Pancreas (tissue), 10 donors: ENCODE data around the gene DYNC2H1. TPM values are rescaled to one million over a fixed set of nuclear protein-coding genes. Genes with fewer than 3 reads are reported as not detected.

Experiments
- ATAC-seq, 4 donors: fragments of 200-7000 bp; cut with Tn5 transposase; one replicate each; pipeline versions ENCODE4 v1.8.0 to v1.9.1; 2020; ENCODE audit warnings: mild to moderate bottlenecking in 4 of 4, moderate library complexity in 4 of 4
- DNase-seq, 6 donors: peaks; one replicate each; pipeline ENCODE4 v3.0.0-alpha.2; 2020
- FAIRE-seq: peaks from 2 replicates; lab custom pipeline; 2012; peaks lifted over from hg19 to GRCh38; lab: Jason Lieb, UNC
- H3K27ac ChIP-seq, 4 donors: fragments of 200-600 bp; sonication (generic); 1 replicate in 3 of 4; 2 replicates in 1 of 4; pipeline versions ENCODE4 v1.5.0 to v1.8.0; 2020
- H3K27me3 ChIP-seq, 4 donors: fragments of 200-600 bp; one replicate each; pipeline ENCODE4 v1.8.0; 2021
- H3K36me3 ChIP-seq, 3 donors: fragments of 200-600 bp; sonication (generic) in 1 of 3; one replicate each; pipeline versions ENCODE4 v1.5.0 to v1.8.0; 2020 to 2021
- H3K4me1 ChIP-seq, 3 donors: fragments of 200-600 bp; one replicate each; pipeline ENCODE4 v1.8.0; 2021
- H3K4me3 ChIP-seq, 4 donors: fragments of 200-600 bp; sonication (generic) in 2 of 4; one replicate each; pipeline versions ENCODE4 v1.5.0 to v1.8.0; 2020 to 2021
- H3K9me3 ChIP-seq, 4 donors: fragments of 200-600 bp; one replicate each; pipeline ENCODE4 v1.8.0; 2021
- WGBS, 2 donors: extraction: QIAGEN DNeasy Blood & Tissue Kit; methylation state at CpG; one replicate each; pipeline ENCODE4 v1.1.7; 2013; 5-methylcytosine and 5-hydroxymethylcytosine counted together
- intact Hi-C, 3 donors: fragments of 100-400 bp; cut with DNase I; formaldehyde crosslinking; loops; one replicate each; pipeline versions ENCODE4 v1.11.1 to v1.14.2; 2022
- polyA plus RNA-seq, 2 donors: library from polyadenylated mRNA; stranded (reverse); fragments of 200-250 nt; gene quantifications; one replicate each; pipeline ENCODE4 v1.2.3, GENCODE V29; 2013
- total RNA-seq, 6 donors: library from RNA; stranded (reverse); fragmentation: NEBNext Ultra II Directional in 4 of 6; extraction: Animal tissue kit (Norgen Biotek cat#: 25700) in 4 of 6; gene quantifications; one replicate each; pipeline versions ENCODE4 v1.2.1 to v1.2.4, GENCODE V29; 2021 to 2023
- TF ChIP-seq, protein P1 (sequence below), 4 donors: fragments of 200-600 bp; sonication (generic) in 3 of 4; IDR thresholded peaks; one replicate each; pipeline versions ENCODE4 v1.5.0 to v1.8.0; 2021; ENCODE audit warnings: antibody characterized with exemption in 4 of 4
- donor health status: healthy with polysubstance abuse.
- donor health status: DM: no; HTN: no; CAD: no; lungs with moderate emphysema.
- donor health status: DM: no; HTN: no; CAD: no.
- donor health status: control.
- donor health status: control.
- donor health status: Bipolar disorder and iron deficiency.
- donor health status: DM: yes; HTN: yes; CAD: no.
- donor health status: DM: no; HTN: no; CAD: no.
- donor health status: DM: no; HTN: no; CAD: no.
- donor health status: DM: yes; HTN: yes; CAD: no.

DYNC2H1 gene, protein sequence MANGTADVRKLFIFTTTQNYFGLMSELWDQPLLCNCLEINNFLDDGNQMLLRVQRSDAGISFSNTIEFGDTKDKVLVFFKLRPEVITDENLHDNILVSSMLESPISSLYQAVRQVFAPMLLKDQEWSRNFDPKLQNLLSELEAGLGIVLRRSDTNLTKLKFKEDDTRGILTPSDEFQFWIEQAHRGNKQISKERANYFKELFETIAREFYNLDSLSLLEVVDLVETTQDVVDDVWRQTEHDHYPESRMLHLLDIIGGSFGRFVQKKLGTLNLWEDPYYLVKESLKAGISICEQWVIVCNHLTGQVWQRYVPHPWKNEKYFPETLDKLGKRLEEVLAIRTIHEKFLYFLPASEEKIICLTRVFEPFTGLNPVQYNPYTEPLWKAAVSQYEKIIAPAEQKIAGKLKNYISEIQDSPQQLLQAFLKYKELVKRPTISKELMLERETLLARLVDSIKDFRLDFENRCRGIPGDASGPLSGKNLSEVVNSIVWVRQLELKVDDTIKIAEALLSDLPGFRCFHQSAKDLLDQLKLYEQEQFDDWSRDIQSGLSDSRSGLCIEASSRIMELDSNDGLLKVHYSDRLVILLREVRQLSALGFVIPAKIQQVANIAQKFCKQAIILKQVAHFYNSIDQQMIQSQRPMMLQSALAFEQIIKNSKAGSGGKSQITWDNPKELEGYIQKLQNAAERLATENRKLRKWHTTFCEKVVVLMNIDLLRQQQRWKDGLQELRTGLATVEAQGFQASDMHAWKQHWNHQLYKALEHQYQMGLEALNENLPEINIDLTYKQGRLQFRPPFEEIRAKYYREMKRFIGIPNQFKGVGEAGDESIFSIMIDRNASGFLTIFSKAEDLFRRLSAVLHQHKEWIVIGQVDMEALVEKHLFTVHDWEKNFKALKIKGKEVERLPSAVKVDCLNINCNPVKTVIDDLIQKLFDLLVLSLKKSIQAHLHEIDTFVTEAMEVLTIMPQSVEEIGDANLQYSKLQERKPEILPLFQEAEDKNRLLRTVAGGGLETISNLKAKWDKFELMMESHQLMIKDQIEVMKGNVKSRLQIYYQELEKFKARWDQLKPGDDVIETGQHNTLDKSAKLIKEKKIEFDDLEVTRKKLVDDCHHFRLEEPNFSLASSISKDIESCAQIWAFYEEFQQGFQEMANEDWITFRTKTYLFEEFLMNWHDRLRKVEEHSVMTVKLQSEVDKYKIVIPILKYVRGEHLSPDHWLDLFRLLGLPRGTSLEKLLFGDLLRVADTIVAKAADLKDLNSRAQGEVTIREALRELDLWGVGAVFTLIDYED (N-terminal part only)
- total RNA-seq (10 to 100 TPM in 2 of 6 donors, 1 to 10 TPM in 4; 6.6 to 11.0 (median 7.8) TPM), polyA plus RNA-seq (10 to 100 TPM in 1 of 2 donors, 1 to 10 TPM in 1; 8.8 to 15.2 TPM)

DNA sequence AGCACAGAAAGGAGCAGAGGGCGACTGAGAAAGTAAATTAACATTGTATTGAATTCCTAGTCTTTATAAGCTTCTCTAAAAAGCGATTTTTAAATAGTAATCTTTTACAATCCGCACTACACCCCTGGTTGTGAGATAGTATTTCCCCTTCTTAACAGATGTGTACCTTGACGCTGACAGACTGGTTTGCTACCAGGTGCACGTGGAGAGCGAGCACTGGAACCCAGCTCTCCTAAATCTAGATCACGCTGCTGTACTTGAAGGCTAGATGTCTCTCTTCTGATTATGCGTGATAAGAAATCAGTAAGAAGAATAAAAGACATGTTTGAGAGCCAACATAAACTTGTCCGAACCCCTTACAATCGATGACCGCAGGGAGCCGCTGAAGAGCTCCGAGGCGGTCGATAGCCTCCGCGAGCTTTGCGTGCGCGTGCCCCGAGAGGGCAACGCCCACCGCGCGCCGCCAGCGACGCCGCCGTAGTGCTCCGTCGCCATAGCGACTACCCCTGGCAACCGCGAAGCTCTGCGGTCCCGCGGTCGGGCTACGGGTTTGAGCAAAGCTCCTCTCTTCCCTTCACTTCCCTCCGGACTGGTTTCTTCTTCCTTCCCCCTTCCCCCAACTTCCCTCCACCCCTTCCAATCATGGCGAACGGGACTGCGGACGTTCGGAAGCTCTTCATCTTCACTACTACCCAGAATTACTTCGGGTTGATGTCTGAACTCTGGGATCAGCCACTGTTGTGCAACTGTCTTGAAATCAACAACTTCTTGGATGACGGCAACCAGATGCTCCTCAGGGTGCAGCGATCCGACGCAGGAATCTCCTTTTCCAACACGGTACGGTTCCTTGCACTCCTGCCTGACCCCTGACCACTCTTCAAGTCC, at the start of gene DYNC2H1:
Gene DYNC2H1, plus strand, starts transcription at position 494 of the 885 bp plus-strand sequence. Its CDS starts 149 bp downstream, at position 643.
- intact Hi-C loops: no loop called here
- H3K27ac ChIP-seq: peak within 1 kb of the TSS; percentile 9 to 64 (median 53)
- WGBS, 2 donors: 0% methylated on average over 53 of the region's 53 CpGs
- H3K4me1 ChIP-seq: peaks cover 0 to 4% (median 0%) of the 10 kb centered on the region in 3 donors
- H3K9me3 ChIP-seq: no peaks in the 10 kb centered on the region
- FAIRE-seq (no peak), DNase-seq (peak; percentile 84 to 94 (median 89)), ATAC-seq (peak; percentile 99 to 100 (median 100))
- TF ChIP-seq, protein P1, sequence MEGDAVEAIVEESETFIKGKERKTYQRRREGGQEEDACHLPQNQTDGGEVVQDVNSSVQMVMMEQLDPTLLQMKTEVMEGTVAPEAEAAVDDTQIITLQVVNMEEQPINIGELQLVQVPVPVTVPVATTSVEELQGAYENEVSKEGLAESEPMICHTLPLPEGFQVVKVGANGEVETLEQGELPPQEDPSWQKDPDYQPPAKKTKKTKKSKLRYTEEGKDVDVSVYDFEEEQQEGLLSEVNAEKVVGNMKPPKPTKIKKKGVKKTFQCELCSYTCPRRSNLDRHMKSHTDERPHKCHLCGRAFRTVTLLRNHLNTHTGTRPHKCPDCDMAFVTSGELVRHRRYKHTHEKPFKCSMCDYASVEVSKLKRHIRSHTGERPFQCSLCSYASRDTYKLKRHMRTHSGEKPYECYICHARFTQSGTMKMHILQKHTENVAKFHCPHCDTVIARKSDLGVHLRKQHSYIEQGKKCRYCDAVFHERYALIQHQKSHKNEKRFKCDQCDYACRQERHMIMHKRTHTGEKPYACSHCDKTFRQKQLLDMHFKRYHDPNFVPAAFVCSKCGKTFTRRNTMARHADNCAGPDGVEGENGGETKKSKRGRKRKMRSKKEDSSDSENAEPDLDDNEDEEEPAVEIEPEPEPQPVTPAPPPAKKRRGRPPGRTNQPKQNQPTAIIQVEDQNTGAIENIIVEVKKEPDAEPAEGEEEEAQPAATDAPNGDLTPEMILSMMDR (IDR thresholded peaks at IDR 0.05): peak in 2 of 4 donors; percentile 20 to 33
- H3K27me3 ChIP-seq: no peaks in the 10 kb centered on the region
- H3K36me3 ChIP-seq: no peaks in the 10 kb centered on the region
- peak within 1 kb of the TSS; percentile 45 to 68 (median 50) for H3K4me3 ChIP-seq

DNA sequence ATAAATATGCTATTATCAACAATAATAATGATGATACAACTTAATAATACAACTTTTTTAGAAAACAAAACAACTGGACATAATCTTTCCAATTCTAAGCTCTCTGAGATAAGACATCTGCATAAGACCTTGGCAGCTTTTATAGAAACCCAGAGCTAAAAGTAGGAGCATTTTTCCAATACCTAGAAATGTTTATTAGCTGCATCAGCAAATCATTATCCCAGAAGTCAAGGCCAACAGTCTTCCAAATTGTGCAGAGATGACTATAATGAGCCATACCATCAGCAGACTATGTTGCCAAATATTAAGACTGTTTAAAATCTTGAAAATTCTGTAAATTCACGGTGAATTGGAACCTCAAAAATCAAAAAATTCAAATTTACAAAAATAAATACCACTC, 47.6 kb upstream of the DYNC2H1 start:
- Histone ChIP-seq H3K36me3 (peaks cover 0 to 14% (median 4%) of the 10 kb centered on the region in 3 donors), H3K4me3 (no peak overlapping the region), H3K9me3 (no peaks in the 10 kb centered on the region), H3K27ac (no peak overlapping the region), H3K4me1 (peaks cover 6 to 9% (median 7%) of the 10 kb centered on the region in 3 donors), H3K27me3 (no peaks in the 10 kb centered on the region)
- FAIRE-seq: no peak
- 93% methylated on average over 1 of the region's 1 CpG for WGBS, 2 donors
- no peak for DNase-seq
- intact Hi-C loops: no loop called here
- TF ChIP-seq, protein P1 (IDR thresholded peaks at IDR 0.05): no peak
- ATAC-seq: no peak

DNA sequence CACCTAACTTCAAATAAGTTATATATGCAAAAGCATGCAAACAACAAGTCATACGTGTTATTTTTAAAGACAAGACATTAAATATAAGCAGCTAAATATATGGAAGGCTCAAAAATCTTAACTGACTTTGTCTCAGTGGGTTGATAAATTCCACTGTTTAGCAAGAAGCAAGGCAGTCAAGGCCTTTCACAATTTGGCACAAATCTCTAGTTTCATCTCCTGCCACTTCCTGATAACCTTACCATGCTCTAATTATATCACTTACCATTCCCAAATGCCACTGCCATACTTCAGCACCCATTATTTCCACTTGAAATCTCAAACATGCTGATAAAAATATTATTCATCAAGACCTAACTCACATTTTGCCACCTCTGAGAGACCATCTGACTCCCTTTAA, 42.1 kb upstream of the DYNC2H1 start:
- WGBS, 2 donors: 89 to 93% methylated on average over 1 of the region's 1 CpG
- no peaks in the 10 kb centered on the region for H3K27me3 ChIP-seq
- intact Hi-C loops: no loop called here
- no peak overlapping the region for H3K27ac ChIP-seq
- ATAC-seq: no peak
- H3K4me3 ChIP-seq: no peak overlapping the region
- H3K36me3 ChIP-seq: peaks cover 0 to 12% (median 4%) of the 10 kb centered on the region in 3 donors
- H3K4me1 ChIP-seq: peaks cover 0 to 11% (median 3%) of the 10 kb centered on the region in 3 donors
- FAIRE-seq: no peak
- H3K9me3 ChIP-seq: no peaks in the 10 kb centered on the region
- DNase-seq: no peak
- TF ChIP-seq, protein P1 (IDR thresholded peaks at IDR 0.05): no peak

DNA sequence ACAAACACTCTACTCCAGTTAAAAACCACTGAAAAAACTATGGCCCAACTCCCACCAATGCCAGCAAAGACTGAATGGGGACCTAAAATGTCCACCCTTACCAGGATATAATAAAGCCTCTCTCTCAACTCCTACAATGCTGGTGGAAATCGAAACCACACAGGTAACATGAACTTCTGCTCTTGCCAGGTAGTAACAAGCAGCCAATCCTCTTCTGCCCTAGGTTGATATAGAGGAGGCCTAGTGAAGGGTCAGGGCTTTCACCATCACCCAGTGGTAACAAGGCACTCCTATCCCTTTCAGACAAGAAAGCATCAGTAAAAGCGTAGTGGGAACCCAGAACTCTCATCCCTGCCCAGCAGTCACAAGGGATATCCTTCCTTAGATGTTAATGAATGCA, 39.9 kb upstream of the DYNC2H1 start:
- H3K27ac ChIP-seq: no peak overlapping the region
- no peak overlapping the region for H3K4me3 ChIP-seq
- H3K4me1 ChIP-seq: peaks cover 0 to 11% (median 3%) of the 10 kb centered on the region in 3 donors
- no peaks in the 10 kb centered on the region for H3K27me3 ChIP-seq
- H3K36me3 ChIP-seq: peaks cover 0 to 3% (median 0%) of the 10 kb centered on the region in 3 donors
- FAIRE-seq (no peak), ATAC-seq (peak in 1 of 4 donors; percentile 11), DNase-seq (no peak)
- no peaks in the 10 kb centered on the region for H3K9me3 ChIP-seq
- intact Hi-C loops: no loop called here
- TF ChIP-seq, protein P1 (IDR thresholded peaks at IDR 0.05): no peak
- WGBS, 2 donors: 90 to 93% methylated on average over 2 of the region's 2 CpGs
